ENCODE results near the gene ANO2. TPM values are rescaled to one million over a fixed set of nuclear protein-coding genes. Genes with fewer than 3 reads are reported as not detected.

The ANO2 gene
- polyA plus RNA-seq, 1 donor from 2014 or later: 1.8 TPM

DNA sequence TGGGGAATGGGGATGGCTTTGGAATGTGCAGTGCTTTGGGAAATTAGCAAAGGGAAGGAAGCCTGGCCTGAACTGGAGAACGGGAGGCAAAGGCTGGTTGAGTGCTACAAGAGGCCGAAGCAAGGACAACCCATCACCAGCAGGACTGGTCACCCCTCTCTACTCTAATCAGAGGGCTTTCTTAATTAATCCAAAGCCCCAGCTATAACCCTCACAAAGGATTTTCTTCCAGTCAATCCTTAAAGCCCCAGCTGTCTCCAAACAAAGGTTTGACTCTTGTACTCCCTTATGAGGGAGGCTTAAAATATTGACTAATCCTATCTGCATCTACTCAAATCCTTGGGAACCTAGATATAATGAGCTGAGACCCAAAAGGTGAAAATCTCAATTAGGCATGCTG is 256.8 kb downstream of the ANO2 start:
- Histone ChIP-seq H3K79me2 (replicated peaks; ENCODE audit: insufficient read depth, low read length) (no peaks in the 10 kb centered on the region), H3K9me3 (ENCODE audit: low read length) (no peaks in the 10 kb centered on the region), H4K20me1 (ENCODE audit: insufficient read depth) (no peaks in the 10 kb centered on the region), H3K27me3 (ENCODE audit: insufficient read depth, low read depth, low read length) (no peaks in the 10 kb centered on the region), H3K36me3 (ENCODE audit: insufficient read depth, low read length) (no peaks in the 10 kb centered on the region), H3K4me2 (ENCODE audit: low read length) (no peak overlapping the region), H3F3A (ENCODE audit: insufficient read depth, low read length, poor library complexity, severe bottlenecking) (no peaks in the 10 kb centered on the region), H3K9me2 (ENCODE audit: insufficient read depth, low read length) (no peaks in the 10 kb centered on the region), H2AFZ (ENCODE audit: low read depth, low read length) (no peak overlapping the region), H3K4me3 (ENCODE audit: low read length) (no peak overlapping the region), H3K9ac (ENCODE audit: low read length) (no peak overlapping the region), H3K27ac (ENCODE audit: low read length) (no peak overlapping the region)
- TF ChIP-seq REST (IDR thresholded peaks at IDR 0.05; ENCODE audit: borderline replicate concordance) (no peak), POLR2AphosphoS5 (IDR thresholded peaks at IDR 0.05) (no peak), SMC3 (conservative IDR thresholded peaks at IDR 0.05; ENCODE audit: poor library complexity) (no peak), EZH2 (IDR thresholded peaks at IDR 0.05; ENCODE audit: borderline replicate concordance, insufficient read depth, low read length, poor library complexity, severe bottlenecking) (no peak), RAD21 (conservative IDR thresholded peaks at IDR 0.05) (no peak), MXI1 (conservative IDR thresholded peaks at IDR 0.05; ENCODE audit: poor library complexity, severe bottlenecking) (no peak), TAF1 (IDR thresholded peaks at IDR 0.05; ENCODE audit: low read depth) (no peak), EP300 (conservative IDR thresholded peaks at IDR 0.05; ENCODE audit: poor library complexity, severe bottlenecking) (no peak)
- TF ChIP-seq, protein P1, sequence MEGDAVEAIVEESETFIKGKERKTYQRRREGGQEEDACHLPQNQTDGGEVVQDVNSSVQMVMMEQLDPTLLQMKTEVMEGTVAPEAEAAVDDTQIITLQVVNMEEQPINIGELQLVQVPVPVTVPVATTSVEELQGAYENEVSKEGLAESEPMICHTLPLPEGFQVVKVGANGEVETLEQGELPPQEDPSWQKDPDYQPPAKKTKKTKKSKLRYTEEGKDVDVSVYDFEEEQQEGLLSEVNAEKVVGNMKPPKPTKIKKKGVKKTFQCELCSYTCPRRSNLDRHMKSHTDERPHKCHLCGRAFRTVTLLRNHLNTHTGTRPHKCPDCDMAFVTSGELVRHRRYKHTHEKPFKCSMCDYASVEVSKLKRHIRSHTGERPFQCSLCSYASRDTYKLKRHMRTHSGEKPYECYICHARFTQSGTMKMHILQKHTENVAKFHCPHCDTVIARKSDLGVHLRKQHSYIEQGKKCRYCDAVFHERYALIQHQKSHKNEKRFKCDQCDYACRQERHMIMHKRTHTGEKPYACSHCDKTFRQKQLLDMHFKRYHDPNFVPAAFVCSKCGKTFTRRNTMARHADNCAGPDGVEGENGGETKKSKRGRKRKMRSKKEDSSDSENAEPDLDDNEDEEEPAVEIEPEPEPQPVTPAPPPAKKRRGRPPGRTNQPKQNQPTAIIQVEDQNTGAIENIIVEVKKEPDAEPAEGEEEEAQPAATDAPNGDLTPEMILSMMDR (IDR thresholded peaks at IDR 0.05; ENCODE audit: poor library complexity, severe bottlenecking): no peak

DNA sequence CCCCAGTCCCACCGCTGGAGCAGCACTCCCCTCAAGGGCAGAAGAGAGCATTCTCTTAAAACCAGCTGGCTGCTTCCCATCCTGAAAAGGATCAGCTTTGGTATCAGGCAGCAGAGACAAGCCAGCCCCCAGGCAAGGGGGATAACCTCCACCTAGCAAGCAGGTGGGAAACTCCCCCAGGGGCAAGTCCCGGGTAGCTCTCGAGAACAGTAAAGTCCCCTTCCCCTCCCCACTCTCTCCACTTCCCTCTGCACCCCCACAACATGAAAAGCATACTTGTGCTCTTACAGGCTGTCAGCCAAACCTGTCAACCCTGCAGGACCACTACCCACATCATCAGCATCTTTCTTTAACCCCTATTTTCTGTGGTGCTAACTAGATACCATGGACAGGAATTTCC is 259.1 kb downstream of the ANO2 start:
- Histone ChIP-seq H3K27ac (ENCODE audit: low read length) (no peak overlapping the region), H3F3A (ENCODE audit: insufficient read depth, low read length, poor library complexity, severe bottlenecking) (no peaks in the 10 kb centered on the region)
- TF ChIP-seq EP300 (conservative IDR thresholded peaks at IDR 0.05; ENCODE audit: poor library complexity, severe bottlenecking) (no peak), EZH2 (IDR thresholded peaks at IDR 0.05; ENCODE audit: borderline replicate concordance, insufficient read depth, low read length, poor library complexity, severe bottlenecking) (no peak), MXI1 (conservative IDR thresholded peaks at IDR 0.05; ENCODE audit: poor library complexity, severe bottlenecking) (no peak), TAF1 (IDR thresholded peaks at IDR 0.05; ENCODE audit: low read depth) (no peak), POLR2AphosphoS5 (IDR thresholded peaks at IDR 0.05) (no peak), SMC3 (conservative IDR thresholded peaks at IDR 0.05; ENCODE audit: poor library complexity) (no peak)

More for the DNA sequence above, 259.1 kb downstream of the ANO2 start:
- no peak overlapping the region for H3K4me3 ChIP-seq (ENCODE audit: low read length)
- H2AFZ ChIP-seq (ENCODE audit: low read depth, low read length): no peak overlapping the region
- H3K27me3 ChIP-seq (ENCODE audit: insufficient read depth, low read depth, low read length): no peaks in the 10 kb centered on the region
- no peaks in the 10 kb centered on the region for H3K79me2 ChIP-seq (replicated peaks; ENCODE audit: insufficient read depth, low read length)
- no peaks in the 10 kb centered on the region for H4K20me1 ChIP-seq (ENCODE audit: insufficient read depth)
- no peaks in the 10 kb centered on the region for H3K36me3 ChIP-seq (ENCODE audit: insufficient read depth, low read length)
- H3K9ac ChIP-seq (ENCODE audit: low read length): no peak overlapping the region
- H3K9me3 ChIP-seq (ENCODE audit: low read length): no peaks in the 10 kb centered on the region
- H3K4me2 ChIP-seq (ENCODE audit: low read length): no peak overlapping the region
- H3K9me2 ChIP-seq (ENCODE audit: insufficient read depth, low read length): no peaks in the 10 kb centered on the region

Data from neural cell (in vitro differentiated cells).